ENCODE results near the gene RAC2.

The RAC2 gene

GRCh38 chr22:37244114-37244921, at the start of gene RAC2:
Gene RAC2, minus strand, starts transcription at chr22:37244269. Its CDS starts 121 bp downstream, at chr22:37244148.
- peak; percentile 94 to 96 for DNase-seq

DNA sequence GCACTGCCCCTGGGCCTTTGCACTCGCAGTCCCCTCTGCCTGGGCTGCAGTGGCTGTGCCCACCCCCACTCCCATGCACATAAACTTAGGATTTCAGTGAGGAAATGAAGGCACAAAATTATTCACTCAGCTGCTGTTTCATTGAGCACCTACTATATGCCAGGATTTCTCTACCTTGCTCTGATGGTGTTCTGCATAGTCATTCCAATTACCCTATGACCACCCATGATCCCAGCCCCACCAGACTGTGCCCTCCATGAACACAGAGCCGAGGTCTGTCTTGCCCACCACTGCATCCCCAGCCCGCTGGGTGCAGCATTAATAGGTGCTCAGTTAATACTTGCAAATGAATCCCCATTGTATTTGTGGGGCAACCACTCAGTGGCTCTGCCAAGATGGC, 49.1 kb upstream of the RAC2 start:
- DNase-seq = no peak

- DNase-seq = no peak
Measured at GRCh38 chr22:37292641-37293040, 48.6 kb upstream of the RAC2 start.

DNA sequence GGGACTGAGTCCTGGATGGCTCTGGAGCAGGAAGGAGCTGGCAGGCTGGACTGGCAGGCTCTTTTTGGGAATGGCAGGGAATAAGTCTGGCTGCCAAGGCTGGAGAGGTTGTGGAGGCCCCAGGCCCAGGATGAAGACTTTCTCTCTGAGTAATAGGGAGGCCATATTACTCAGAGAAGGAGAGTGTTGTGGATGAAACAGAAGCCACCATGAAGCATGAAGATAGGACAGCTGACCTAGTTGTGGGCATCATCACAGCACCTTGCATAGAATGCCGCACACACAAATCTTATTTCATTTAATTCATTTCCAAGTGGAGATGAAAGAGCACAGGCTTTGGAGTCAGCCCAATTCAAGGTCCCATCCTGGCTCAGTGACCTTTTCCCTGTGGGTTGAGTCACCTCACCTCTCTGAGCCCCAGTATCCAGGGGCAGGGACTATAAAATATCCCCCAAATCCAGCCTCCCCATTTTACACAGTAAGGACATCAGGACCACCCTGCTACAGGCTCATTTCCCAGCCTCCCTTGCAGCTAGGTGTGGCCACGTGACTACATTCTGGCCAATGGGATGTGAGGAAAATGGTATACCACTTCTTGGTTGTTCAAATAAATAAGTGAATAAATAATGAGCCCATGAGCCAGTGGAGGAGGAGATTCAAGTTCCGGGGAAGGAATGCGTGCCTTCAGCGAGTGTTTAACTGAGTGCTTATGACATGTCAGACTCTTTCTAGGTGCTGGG, 47.7 kb upstream of the RAC2 start:
- no peak for DNase-seq

GRCh38 chr22:37290737-37291136, 46.7 kb upstream of the RAC2 start:
- DNase-seq = no peak

DNA sequence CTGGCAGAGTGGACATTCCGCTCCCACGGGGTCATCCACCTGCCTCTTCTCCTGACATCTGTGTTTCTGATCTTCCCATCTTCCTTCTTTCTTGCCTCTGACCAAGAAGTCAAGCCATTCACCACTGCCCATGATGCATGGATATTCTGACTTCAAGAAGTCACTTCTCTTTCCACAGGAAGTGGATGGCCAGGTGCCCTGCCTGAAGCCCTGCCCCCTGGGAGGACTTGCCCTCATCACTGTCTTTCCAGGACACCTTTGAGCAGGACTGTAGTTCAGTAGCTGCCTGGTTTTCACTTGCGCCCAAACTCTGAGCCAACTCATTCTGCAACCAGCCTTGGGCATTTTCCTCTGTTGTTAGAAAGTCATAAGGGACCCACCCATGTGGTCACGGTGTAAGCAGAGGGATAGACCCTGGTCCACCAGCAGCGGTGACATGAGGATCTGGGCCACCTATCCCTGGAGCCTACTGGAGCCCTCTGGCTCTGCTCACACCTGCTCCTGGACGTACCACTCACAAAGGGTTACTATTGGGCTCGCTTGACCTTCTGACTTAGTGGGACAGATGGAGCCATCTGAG, 45.2 kb upstream of the RAC2 start:
- no peak for DNase-seq

DNA sequence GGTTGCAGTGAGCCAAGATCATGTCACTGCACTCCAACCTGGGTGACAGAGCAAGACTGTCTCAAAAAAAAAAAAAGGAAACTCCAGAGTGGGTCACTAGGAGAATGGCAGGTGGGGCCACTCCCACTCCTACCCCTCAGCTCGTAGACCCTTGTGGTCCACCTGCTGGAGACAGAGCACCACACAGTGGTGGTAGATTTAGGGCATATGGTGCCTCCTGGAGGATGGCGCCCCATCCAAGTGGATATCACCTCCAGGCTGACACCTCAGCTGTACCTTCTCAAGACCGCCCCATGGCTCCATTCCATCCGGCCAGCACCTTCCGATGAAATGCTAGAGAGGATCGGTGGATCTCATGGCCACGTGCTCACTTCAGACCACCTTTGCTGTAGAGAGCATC, 44.5 kb upstream of the RAC2 start:
- no peak for DNase-seq

DNA sequence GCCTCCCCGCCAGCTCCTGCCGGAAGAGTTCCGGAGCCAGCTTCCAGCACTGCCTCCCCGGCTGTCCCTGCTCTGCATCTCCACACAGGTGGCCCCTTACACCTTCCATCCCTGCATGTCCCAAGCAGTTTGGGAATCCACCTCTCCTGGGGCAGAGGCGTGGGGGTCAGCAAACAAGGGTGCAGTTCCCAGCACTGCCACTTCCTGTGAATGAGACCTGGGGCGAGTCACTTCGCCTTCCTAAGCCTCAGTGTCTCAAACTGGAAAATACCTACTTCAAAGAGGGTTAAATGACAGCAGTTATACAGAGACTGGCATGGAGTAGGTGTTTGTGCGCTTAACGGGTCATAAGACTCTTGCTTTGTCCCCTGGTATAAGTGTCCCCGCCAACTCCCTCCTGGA, 43.5 kb upstream of the RAC2 start:
- no peak for DNase-seq

- no peak for DNase-seq
Measured at GRCh38 chr22:37285937-37286336, 41.9 kb upstream of the RAC2 start.

DNA sequence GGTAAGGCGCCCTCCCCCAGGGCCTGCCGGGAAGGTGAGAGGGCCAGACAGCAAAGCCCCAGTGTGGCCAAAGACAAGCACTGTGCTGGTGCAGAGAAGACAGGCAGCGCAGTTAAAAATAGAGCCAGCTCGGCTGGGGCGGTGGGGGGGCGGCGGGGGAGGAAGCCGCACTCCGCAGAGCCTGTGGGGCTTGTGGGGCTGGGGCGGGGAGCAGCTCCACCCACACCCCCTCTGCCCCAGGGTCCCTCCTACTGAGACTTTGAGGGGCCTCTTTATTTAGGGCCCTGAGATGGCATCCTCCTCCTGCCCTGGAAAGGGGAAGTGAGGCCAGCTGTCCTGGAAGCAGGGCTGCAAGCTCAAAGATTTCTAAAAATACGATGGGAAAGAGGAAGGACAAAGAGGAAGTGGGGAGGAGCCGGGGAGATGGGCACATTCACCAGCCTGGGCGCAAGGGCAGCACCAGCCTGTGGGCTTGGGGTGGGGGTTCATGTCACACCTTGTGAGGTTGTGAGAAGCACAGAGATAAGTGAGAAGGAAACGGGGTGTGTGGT, 40.8 kb upstream of the RAC2 start:
- DNase-seq = peak; percentile 99

DNA sequence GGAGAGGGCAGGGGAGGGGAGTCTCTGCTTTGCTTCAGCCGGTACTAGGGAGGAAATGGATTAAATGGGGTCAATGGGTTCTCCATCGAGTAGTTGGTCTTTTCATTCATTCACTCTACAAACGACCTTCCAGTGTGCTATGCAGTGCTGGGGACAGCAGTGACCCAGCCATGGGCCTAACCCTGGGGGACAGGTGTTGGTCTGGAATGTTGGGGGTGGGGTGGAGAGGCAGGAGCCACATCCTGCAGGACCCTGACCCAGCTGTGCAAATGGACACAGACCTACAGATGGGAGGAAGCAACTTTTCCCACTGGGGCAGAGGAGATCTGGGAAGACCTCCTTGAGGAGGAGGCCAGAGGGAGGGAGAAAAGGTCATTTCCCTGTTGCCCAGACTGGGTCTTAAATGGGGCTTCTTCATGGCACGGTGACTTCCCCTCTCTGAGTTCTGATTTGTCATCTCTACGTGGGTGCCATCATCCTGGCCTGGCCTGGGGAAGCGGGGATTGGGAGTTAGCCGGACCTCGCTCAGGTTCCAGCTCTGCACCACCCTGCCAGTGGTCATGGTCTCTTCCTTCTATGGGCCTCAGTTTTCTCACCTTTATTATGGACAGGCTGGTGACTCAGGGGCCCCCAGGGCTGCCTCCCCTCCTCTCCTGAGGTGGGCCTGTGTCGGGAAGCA, 40.2 kb upstream of the RAC2 start:
- DNase-seq = no peak

GRCh38 chr22:37283393-37283937, 39.4 kb upstream of the RAC2 start:
- no peak for DNase-seq

GRCh38 chr22:37282385-37282677, 38.3 kb upstream of the RAC2 start, which contains the start of gene CYTH4:
Gene CYTH4, plus strand, starts transcription at chr22:37282508. Its CDS starts 62 bp downstream, at chr22:37282570.
- DNase-seq = no peak

GRCh38 chr22:37281646-37282384, 37.7 kb upstream of the RAC2 start:
- DNase-seq = no peak

DNA sequence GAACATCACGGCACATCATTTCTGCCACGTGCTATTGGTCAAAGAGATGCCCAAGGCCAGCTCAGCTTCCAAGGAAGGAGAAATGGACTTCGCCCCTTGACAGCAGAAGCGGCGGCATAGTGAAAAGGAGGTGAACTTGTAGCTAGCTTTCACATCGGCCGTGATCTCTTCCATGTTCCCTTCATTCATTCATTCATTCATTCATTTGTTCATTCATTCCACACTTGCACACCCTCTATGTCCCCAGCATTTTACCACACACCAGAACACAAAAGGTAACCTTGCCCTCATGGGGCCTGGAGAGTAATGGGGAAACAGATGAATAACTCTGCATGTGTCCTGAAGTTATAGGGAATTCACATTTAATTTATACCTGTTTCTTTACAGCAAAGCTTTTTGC, 37.1 kb upstream of the RAC2 start:
- DNase-seq = no peak

DNA sequence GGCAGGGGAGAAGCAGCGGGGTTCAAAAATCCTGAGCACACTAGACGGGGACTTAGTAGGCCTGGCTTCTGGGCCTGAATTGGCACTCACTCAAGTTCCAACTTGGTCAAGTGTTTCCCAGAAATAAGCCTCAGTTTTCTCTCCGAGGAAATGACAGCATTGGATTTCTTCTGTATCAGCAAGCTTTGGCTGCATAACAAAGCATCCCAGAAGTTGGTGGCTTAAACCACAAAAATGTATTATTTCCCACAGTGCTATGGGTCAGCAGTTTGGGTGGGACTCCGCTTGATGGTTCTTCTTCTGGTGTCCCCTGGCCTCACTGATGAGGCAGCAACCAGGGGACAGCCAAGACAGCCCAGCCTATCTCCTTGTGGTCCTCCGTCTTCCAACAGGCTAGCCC, 36.6 kb upstream of the RAC2 start:
- DNase-seq = no peak

DNA sequence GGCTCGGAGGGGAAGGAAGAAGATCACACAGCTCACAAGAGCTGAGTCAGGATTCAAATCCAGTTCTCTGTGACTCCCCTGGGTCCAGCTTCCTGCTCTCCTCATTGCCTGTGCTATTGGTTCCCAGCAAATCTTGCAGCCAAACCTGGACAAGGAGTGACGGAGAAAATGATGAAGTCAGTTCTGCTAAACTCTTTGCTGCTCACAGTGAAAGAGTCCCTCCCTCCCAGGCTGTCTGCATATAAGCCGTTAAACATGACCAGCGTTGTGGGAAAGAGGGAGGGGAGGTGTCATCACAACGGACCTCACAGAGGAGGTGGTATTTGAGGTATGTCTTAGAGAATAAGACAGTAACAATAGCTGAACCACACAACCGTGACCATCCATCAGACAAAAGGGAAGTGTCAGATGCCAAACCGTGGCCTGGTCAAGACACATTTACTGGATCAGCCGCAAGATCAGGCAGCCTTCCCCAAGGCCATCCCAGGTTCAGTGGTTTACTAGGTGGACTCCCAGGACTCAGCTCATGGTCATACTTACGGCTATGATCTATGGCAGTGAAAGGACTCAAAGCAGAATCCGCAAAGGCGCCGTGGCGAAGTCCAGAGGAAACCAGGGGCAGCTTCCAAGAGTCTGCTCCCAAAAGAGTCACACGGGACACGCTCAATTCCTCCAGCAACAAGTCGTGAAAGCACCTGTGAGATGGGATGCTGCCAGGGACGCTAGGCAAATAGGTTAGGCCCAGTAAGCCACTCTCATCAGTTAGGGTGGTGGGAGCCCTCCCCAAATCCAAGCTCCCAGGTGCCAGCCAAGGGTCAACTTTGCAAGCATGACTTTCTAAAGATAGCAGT, 35.5 kb upstream of the RAC2 start:
- DNase-seq = peak; percentile 16 to 27

- DNase-seq = no peak
Measured at GRCh38 chr22:37278261-37278660, 34.2 kb upstream of the RAC2 start.

DNA sequence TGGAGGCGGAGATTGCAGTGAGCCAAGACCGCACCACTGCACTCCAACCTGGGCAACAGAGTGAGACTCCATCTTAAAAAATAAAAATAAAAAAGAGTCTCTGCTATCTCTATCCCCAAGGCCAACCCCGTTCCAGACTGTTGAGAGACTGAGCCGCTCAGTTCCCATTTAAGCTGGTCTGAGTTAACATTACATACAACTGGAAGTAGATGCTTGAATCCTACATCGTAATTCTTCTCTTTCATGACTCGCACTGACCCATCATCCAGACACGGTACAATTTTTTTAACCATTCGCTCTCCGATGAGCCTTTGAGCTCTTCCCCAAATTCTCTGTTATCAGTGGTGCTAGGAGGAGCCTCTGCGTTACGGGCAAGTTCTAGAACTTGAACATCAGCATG, 33.3 kb upstream of the RAC2 start:
- DNase-seq = no peak

DNA sequence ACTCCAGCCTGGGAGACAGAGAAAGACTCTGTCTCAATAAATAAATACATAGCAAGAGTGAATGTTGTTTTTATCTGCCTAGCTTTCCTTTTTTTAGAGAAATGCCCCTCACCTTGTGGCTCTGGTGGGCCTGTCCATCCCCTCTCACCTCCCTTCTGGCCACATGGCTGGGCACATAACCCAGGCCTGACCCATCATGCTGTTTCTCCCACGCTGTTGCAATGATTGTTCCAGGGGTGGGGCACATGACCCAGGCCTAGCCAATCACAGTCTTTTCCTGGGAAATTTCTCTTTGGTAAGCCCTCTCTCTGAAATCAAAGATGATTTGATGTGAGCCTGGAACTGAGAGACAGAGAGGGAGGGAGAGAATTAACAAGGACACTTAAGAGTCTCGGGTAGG, 32.7 kb upstream of the RAC2 start:
- DNase-seq = no peak

- DNase-seq = no peak
Measured at GRCh38 chr22:37275622-37276021, 31.6 kb upstream of the RAC2 start.

Measured in Kasumi-1 (cell line).